Islet precursor cell (in vitro differentiated cells): Measurements from ENCODE around the gene P2RY12.
"Not testable (repeated sequence)": the region's sequence is repeated elsewhere in the genome, so short reads cannot be mapped to it uniquely, and the experiment has no call there.

Source experiments
- DNase-seq: peaks from one replicate; pipeline ENCODE4 v3.0.0-alpha.2; 2018

The P2RY12 gene

DNA sequence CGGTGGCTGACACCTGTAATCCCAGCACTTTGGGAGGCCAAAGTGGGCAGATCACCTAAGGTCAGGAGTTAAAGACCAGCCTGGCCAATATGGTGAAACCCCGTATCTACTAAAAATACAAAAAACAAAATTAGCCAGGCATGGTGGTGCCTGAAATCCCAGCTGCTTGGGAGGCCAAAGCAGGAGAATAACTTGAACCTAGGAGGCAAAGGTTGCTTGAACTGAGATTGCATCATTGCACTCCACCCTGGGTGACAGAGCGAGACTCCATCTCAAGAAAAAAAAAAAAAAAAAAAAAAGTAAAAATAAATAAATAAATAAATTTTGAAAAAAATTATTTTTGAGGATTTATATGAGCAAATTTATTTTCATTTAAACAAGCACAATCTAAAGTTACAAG, 7.6 kb upstream of the P2RY12 start:
- DNase-seq: not testable (repeated sequence)

DNA sequence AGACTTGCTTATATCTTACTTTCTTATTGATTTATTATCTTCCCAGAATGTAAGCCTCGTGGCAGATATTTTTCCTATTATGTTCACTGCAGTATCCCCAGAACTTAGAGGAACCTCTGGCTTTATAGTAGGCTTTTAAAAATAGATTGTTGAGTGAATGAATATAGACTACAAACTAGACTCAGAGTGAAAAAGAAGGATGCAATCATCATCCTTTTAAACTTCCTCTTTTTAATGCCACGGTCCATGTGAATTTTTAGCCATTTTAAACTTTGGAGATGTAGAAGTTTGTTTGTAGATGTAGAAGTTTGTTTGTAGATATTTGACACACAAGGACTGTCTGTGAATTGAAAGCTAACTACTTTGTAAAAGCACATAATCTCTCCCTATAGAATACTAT, 7.2 kb upstream of the P2RY12 start:
- no peak for DNase-seq

DNA sequence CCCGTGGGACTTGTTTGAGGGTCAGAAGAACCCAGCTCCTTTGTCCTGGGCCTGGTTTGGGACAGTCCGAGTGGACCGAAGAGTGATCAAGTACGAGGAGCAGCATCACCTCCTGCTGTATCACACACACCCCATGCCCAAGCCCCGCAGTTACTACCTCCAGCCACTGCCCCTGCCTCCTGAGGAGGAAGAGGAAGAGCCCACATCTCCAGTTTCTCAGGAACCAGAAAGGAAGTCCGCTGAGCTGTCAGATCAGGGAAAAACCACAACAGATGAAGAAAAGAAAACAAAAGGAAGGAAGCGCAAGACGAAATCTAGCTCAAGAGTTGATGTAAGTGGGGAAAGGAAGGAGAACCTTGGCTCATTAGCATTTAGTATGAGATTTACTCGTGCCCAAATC, 3.3 kb upstream of the P2RY12 start:
- no peak for DNase-seq

DNA sequence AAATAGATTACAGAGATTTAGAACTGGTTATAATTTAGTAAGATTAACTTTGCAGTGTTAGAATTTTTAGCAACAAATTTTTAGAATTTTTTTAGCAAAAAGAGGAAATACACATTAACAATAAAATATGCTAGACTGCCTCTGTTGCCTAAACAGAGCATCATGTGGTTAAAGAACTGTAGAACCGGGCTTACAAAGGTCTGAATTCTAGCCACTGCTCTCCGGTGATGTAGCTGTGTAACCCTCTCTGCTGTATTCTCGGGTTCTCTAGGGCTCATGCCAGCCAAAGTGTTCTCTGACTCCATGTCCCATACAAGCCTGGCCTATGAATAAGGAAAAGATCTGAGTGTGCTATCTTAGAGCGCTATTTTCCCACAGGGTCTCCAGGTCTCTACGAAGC, 2.9 kb upstream of the P2RY12 start:
- DNase-seq: no peak

DNA sequence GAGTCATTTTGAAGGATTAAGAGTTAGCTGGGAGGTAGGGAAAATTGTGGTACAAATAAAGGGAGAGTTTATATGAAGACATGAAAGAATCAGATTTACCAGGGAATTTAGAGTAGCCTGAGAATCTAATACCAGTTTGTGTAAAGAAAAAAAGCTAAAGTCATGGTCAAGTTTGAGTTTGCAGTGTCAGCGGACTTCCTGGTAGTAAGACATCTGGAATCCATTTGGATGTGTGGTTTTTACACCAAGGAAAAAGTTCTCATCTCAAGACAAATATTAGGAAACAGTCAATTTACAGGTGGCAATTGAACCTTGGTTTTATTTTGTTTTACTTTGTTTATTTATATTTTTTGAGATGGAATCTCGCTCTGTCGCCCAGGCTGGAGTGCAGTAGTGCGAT, 1.5 kb upstream of the P2RY12 start:
- DNase-seq: no peak

DNA sequence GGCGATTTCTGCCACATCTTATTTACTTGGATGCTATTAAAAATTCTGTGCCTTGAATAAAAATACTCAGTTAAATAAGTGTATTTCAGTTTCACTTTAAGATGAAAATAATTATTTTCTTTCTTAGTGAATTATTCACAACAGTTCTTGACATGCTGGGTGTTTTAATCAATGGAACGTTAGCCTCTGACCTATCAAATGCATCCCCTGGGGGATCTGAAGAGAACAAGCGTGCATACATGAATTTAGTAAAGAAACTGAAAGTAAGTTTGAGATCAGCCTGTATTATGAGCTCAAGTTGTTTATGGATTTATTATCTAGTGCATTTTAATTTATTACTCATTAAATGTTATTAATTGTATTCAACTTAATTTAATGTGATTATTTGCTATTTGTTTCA, 597 bp downstream of the P2RY12 start:
- DNase-seq: no peak

DNA sequence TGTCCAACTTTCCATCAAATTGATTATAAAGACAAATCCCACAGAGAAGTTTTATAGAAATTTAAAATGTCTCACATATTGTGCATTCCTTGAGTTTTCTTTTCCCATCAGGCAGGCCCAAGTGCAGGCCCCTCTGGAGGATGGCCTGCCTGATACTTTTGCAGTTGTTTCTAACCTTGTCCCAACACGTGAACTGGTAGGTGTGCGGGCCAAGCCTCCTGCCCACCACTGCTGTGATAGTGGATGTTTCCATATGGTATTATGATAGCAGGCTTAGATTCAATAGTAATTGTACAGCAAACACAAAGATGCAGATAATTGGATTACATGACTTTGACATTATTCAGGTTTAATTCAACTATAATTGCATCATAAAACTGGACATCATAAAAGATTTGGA, 1.4 kb downstream of the P2RY12 start:
- no peak for DNase-seq

DNA sequence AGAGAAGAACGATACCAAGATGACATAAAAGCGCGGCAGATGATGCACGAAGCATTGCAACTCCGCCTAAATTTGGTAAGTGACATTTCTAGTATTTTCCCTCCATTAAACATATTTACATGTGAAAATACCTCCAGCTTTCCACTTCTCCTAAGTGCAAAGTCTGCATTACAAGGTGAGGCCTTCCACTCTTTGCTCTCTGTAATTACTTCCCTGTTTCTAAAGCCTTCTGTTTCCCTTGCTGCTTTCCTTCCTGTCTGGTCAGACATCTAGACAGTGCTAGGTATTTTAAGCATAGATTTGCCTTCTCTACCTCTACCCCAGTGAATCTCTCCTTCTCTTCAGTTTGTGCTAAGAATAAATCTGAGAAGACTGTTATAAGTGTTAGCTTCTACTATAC, 1.9 kb downstream of the P2RY12 start:
- no peak for DNase-seq

DNA sequence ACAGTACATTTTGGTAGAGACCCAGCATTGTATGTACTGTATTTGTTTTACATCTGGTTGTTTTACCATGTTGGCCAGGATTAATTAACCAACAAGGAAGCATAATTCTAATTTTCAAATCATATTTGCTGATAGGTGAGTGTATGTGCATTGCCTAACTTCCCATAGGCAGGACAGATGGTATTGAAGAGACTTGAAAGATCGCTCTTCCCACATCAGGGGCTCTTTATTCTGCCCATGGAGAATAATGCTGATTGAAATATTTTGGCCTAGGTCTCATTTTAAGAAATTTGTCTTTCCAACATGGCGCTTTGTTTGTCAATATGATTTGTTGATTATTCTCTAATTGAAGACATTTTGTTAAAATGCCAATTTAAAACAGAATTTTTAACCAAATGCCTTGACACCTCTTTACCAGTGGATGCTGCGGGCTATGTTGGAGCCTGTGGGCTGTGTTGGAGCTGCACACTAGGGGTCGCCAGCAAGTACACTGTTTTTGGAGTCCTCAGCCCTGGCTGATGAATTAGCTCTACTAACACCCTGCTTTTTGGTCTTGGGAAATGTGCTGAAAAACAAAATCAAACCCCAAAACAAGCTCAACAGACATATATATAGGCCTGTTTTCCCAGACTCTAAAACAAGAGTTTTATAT, 5.3 kb downstream of the P2RY12 start:
- peak; percentile 76 for DNase-seq

DNA sequence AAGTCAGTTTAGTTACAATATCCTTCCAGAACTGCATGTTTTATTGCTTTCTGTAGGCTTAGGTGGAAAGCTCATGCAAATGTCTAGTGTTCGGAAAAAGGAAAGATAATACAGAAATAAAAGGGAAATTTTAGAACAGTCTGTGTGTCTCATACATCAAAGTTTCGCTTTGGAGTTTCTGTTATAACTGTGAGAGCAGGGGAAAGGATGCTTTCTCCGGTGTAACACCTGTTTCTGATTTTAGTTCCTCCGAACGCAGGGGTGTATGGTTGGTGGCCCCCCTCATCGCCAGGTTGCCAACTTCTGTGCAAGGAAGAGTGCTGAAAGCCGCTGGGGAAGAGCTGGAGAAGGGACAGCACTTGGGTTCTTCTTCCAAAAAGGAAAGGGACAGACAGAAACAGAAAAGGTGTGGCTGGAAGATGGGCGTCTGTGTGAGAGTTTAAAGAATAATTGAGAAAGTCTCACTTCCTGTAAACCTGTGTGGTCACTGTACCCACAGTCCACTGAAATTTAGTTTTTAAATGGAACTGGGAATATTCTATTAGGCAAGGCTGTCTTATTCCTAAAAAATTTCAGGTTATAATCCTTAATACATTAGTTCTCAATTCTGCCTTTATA, 6.7 kb downstream of the P2RY12 start:
- DNase-seq: no peak

DNA sequence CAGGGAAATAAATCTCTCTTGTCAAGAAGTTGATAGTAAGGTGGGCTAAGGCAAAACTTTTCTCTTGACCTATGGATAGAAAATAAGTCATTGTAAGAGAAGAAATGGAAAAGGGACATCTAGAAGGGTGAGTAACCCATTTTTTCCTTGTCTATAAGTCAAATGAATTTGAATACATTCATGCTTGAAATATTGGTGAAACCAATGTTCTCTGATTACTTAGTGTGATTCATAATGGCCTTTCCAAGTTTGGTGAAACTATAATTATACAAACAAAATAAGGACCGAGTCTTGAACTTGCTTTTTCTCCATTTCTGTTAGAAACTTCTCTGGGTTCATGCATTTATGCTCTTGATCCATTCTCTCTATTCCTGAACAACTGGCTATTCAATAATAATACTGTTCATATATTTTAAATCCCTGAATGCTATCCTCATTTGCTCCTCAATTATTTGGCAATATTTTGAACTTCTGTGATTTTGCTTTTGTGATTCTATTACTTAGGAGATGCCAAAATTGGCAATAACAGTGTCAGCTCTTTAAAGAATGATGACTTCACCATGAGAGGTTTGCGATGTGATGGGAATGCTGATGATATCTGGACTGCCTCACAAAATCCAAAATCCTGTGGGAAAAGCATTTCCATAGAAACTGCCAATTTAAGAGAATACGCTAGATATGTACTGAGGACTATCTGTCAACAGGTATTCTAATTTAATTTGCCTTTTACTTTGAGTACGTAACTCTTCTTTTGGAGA, 12.3 kb downstream of the P2RY12 start:
- DNase-seq: no peak

DNA sequence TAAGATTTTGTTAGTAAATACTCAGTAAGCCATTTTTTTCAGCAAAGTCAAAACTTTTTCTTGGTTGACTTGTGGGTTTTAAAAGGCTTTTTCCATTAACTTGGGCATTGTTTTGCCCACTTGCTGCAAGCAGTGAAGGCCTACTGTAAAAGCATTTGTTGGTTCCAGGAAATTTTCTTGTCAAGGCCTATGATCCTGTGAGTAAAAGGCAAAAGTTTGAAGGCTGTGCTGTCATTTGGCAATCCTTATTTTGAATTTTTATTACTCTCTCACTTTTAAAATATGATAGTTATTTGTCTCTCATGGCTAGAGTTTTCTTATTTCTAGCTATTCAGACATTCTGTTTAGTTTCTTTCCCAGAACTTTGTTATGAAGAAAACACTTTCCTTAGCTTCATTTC, 13.0 kb downstream of the P2RY12 start:
- no peak for DNase-seq

DNA sequence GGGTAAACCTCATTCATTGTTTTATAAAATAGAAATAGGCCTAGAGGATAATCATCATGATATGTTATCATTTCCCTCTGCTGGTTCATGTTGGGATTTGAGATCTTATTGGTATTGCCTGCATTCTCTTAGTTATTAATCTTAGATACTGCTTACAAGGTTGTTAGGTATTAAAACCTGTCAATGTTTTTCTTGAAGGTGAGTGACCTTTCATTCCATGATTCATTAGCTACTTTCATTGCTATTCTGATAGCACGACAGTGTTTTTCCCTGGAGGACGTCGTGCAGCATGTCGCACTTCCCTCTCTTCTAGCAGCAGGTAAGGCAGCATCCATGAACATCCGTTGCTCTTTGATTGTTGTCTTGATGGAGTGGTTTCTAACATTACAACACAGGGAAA, 17.1 kb downstream of the P2RY12 start:
- DNase-seq: no peak

DNA sequence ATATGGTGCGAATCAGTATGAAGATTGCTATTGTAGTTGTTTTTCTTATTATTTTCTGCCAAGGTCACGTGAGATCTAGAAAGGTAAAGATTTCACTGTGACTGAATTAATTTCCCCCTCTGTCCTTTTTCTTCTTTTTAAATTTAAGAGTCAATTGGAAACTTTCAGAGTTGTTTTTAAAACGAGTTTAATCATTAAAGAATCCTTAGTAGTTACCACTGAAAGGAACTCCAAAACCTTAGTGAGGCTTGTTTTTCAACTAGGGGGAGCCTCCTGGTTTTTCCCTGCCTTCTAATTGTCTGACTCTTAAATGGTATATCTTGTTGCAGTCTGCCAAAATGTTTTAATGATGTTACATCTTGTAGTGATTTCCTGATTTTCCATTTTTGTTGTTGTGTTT, 17.6 kb downstream of the P2RY12 start:
- no peak for DNase-seq

DNA sequence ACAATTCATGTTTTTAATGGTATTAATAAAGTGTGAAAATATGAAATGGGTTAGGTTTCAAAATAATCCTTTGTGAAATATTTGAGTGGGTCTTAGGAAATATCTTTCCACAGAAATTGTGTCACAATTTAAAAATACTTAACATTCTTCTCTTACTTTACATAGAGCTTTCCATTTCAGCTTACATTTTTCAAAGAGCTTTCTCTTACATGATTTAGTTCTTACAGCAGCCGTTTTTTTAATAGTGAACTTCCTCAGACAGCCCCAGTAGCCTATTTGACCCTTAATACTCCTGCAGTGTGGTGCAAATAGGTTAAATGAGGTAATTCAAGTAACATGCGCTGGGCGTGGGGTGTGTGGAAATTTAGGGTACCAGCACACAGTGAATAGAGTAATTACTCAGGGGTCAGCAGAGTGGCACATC, 21.8 kb downstream of the P2RY12 start:
- DNase-seq: no peak

DNA sequence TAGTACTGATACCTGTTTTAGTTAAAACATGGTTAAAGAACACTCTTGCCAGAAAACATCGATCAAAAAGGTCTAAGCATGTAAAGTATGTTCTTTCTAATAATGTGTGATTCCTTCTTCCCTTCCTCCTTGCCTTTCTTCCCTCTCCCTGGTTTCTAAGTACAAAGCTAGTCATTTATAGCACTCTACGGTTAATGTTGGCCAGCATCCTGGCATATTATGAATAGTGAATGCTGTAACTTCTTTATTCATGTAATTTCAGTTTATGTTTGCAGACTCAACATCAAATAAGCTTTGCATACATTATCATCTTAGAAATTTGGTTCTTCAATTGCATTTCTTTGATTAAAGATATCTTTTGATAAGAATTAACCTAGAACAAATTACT, 27.1 kb downstream of the P2RY12 start:
- DNase-seq: no peak

DNA sequence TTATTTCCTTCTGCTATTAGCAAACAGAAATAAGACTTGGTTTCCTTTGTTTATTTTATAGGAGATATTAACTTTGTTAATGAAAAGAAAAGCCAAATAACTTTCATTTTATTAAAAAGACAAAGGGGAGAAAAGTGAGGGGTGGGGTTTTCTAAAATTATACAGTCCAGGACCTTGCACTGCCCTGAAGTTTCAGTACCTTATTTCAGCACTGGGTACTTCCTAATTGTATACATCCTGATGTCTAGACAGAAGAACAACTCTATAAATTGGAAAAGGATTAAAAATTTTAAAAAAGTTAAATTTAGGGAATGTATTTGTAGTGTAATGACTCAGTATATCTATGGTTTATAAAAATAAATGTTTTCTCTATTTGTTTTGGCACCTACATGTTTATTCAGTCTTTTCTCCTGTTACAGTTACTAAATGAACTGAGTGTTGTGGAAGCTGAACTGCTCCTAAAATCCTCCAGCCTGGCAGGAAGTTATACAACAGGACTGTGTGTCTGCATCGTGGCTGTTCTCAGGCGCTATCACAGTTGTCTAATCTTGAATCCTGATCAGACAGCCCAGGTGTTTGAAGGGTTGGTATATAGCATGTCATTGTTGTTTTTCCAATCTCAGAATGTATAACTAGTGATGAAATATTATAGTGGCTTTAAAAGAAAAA, 27.6 kb downstream of the P2RY12 start:
- no peak for DNase-seq

DNA sequence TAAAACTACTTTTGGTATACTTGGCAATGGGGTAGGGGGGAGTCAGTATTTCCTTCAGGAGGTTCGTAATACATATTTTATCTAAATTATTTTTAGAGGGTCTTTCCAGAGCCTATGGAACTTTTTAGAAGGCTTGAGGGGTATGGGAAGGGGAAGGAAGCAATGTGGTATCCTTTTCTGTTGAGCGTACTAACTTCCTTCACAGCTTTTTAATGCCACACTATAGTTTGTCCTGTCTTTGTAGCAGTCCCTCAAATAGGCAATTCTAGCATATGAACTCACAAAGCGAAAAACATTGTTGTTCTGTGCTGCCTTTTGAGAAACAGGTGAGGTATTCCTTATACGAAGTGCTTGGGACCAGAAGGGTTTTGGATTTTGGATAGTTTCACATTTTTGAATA, 32.9 kb downstream of the P2RY12 start:
- no peak for DNase-seq

DNA sequence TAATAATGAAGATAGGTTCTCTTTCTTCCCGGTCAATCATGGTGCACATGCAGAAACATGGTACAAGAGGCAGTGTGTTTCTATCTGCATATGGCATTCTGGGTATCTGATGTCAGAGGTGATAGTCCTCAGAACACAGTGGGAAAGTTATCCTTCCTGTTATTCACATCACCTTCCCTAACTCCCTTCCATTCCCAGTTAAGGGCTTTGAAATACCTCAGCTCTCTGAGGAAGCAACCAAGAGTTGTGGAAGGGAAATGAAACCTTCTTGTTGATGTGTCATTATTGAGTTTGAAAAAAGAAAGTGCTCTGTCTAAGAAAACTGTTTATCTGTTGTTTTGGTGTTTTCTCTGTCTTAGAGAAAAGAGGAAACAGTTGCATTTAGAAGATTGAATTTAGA, 33.3 kb downstream of the P2RY12 start:
- no peak for DNase-seq

DNA sequence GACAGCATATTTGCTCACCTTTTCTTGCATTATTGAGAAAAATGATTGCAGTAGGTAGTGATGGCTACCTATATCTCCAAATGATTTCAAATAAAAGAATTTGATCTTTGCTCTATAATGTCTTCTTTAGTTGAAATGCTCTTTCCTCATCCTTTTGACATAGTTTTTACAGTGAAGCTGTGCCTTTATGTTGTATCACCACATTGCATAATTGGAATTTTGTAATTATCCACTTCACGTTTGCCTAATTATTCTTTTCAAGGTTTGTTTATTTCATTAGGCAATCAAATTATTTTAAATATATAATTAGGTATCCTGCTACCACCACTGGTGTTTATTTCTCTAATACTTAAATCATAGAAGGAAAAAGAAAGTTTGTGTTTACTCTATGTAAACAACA, 33.9 kb downstream of the P2RY12 start:
- no peak for DNase-seq

DNA sequence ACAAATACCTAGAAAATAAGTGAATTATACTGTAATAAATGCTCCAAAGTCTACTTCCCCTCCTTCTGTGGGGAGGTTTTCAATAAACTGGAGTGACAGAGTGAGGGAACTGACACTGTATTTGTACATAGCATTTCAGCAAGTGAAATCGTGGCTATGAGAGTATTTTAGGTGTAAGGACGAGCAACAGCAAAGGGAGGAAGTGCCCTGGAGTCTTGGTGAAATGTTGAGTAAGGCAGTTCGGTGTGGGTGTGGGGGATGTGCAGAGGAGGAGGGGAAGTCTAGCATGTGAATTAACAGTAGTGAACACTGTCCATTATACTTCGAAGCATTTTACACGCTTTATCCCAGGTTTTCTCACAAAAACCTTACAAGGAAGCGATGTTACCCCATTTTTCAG, 37.1 kb downstream of the P2RY12 start:
- DNase-seq: no peak

DNA sequence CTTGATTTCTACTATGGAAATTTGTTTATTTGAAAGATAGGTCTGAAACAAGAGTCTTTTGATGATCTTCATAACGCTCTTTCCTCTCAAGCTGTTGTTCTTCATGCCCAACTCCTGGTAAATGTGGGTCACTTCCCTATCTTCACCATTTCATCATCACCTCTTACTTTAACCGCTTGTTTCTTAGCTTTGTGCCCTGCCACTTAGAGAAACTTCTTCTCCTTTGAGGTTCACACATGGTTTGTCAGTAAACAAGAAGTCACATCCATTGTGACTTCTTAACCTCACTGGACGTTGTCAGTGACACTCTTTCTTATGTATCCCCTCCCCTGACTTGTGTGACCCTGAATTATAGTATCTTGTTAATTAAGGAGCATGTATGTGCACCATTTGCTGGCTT, 38.3 kb downstream of the P2RY12 start:
- no peak for DNase-seq

DNA sequence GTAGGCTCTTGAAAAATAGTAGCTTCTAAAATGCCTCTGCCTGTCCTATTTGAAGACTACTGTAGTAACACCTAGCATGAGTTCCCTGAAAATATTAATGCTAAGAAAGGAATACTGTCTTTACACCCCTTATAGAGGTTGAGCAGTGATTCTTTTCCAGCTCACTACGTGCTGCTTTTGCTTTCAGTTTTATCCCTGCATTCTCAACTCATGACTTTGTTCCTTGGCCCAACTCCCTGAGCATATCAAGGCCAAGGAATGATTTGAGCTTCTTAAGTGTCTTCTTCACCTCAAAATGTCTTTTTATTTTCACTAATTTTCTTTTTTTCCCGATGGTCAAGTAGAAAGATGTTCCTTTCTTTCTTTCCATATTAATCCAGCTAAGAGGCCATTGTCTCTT, 38.7 kb downstream of the P2RY12 start:
- DNase-seq: no peak

DNA sequence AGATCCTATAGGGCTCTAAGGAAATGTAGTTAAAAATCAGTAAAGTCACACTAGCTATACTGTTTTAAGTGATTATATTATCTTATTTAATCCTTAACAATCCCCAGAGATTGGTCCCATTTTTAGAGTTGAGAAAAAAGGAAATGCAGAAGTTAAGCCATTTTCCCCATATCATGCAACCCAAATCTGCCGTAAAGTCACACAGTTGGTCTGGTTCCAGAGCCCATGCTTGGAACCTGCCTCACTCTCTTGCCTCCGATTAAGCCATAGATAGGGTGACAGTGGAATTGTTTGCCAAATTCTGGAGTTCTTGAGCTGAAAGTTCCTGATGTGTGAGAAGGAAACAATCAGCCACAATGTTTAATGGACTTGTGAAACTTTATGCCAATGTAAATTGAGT, 52.9 kb downstream of the P2RY12 start:
- no peak for DNase-seq
